HG03139 (cell line): Measurements from ENCODE around the gene OR51B6.
"Not testable (repeated sequence)": the region's sequence is repeated elsewhere in the genome, so short reads cannot be mapped to it uniquely, and the experiment has no call there.

Experiments used
- ATAC-seq: cut with Tn5 transposase; IDR thresholded peaks from one replicate; pipeline ENCODE4 v1.9.1; 2021; ENCODE audit not compliant: unreplicated experiment

The OR51B6 gene

GRCh38 chr11:5363679-5364078, 12.4 kb downstream of the OR51B6 start:
- no peak for ATAC-seq

- ATAC-seq, result no peak
Observed at GRCh38 chr11:5364214-5364613, 12.9 kb downstream of the OR51B6 start.

GRCh38 chr11:5366365-5366764, 15.1 kb downstream of the OR51B6 start:
- not testable (repeated sequence) for ATAC-seq

DNA sequence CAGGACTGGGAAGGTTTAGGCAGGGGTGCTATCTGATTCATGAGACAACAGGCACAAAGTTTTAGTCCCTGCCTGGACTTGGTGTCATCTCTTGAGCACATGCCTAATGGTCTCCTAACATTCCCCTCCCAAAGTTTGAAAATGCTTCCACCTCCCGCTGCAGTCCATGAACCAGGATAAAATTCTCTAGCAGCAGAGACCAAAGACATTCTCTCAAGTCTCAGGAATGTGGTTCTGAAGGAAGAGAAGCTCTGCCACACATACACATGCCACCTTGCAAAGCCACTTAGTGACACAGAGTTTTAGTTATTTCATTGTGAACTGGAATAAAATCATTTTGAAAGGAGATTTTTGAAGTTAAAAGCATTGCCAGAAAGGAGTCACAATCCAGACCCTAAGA, 15.5 kb downstream of the OR51B6 start:
- ATAC-seq, result no peak

- no peak for ATAC-seq
Observed at GRCh38 chr11:5367448-5368074, 16.3 kb downstream of the OR51B6 start.

- no peak for ATAC-seq
Observed at GRCh38 chr11:5368502-5369043, 17.3 kb downstream of the OR51B6 start.

GRCh38 chr11:5369789-5370188, 18.5 kb downstream of the OR51B6 start:
- ATAC-seq, result peak; percentile 55

DNA sequence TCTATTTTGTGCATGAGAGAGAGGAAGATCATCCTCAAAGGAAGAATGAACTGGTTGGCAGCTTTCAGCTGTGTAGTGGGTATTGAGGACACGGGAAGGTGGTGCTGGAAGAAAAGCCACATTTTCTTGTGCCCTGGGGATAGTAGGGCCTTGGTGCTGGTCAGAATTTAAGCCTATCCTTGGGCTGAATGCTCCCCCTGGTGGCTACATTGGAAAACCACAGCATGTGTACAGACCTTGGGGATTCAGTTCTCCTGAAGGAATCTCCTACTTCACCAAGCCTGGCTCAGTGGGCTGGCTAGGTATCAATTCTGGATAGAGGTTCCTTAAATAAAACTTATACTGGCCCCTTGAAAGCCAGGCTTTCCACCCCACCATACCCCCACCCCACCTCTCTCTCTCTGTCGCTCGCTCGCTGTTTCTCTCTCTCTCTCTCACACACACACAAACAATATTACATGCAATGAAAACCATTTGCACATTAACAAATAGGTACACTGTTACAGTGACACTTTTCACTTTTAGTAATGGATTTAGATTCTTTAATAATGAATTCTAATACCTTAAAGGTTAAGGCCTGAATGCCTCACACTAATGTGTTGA, 29.5 kb downstream of the OR51B6 start:
- peak; percentile 94 for ATAC-seq

DNA sequence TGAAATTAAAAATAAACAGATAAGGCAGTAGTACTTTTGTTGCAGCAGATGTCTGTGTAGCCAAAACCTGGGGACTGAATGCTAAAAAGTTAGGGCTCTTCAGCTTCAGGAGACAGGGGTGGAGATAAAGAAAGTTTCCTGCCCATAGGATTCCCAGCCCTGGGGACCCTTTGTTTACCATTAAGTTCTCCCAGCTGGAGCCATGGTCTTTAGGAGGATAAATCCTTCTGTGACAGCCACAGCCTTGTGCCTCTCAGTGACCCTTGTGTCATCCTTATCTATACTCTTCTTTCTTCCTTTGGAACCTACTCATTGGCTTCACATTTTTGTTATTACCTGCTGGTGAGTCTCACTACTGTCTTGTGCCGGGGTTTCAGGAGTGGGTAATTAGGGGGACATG, 32.3 kb downstream of the OR51B6 start, which contains the start of gene OR51M1:
Gene OR51M1, plus strand, starts transcription at position 237 of the 400 bp plus-strand sequence. CDS start 5,587 bp downstream, outside the sequence.
- ATAC-seq, result no peak

- ATAC-seq, result no peak
Observed at GRCh38 chr11:5384335-5384734, 33.0 kb downstream of the OR51B6 start.

GRCh38 chr11:5390210-5390609, 38.9 kb downstream of the OR51B6 start:
- no peak for ATAC-seq

- no peak for ATAC-seq
Observed at GRCh38 chr11:5394091-5394490, 42.8 kb downstream of the OR51B6 start.

- ATAC-seq, result no peak
Observed at GRCh38 chr11:5398936-5399335, 47.6 kb downstream of the OR51B6 start.
